Panc1 (cell line): ENCODE data around the gene GRIA2. TPM values are rescaled to one million over a fixed set of nuclear protein-coding genes. Genes with fewer than 3 reads are reported as not detected.

Experiments
- ATAC-seq: fragments of 200-7000 bp; cut with Tn5 transposase; 2 replicates; pipeline ENCODE4 v1.9.1; 2020; ENCODE audit warnings: mild to moderate bottlenecking, moderate library complexity
- BruUV-seq: library from RNA; stranded (reverse); fragments of 400-500 nt; replicated peaks from 2 replicates; lab custom pipeline; 2021; lab: Mats Ljungman, UMichigan
- CTCF ChIA-PET: fragments of 300-600 bp; sonication (Branson Sonifier 250); formaldehyde crosslinking; loops from one replicate; lab custom pipeline; 2022; ENCODE audit warnings: antibody characterized with exemption; lab: Charles Lee
- POLR2A ChIA-PET: fragments of 300-600 bp; sonication (Branson Sonifier 250); formaldehyde crosslinking; loops from one replicate; lab custom pipeline; 2022; ENCODE audit warnings: antibody characterized with exemption; lab: Charles Lee
- DNase-seq: peaks from one replicate; pipeline ENCODE4 v3.0.0-alpha.2; 2010; ENCODE audit warnings: low read depth, low spot score
- H3K27ac ChIP-seq: 2 replicates; pipeline ENCODE4 v1.5.1; 2011; ENCODE audit warnings: mild to moderate bottlenecking, low read length, inconsistent platforms
- H3K27me3 ChIP-seq: fragments of 200-500 bp; sonication (Bioruptor generic); 2 replicates; pipeline ENCODE4 v1.6.0; 2014; ENCODE audit warnings: low read length, inconsistent platforms; ENCODE audit not compliant: control insufficient read depth, insufficient read depth
- H3K36me3 ChIP-seq: fragments of 200-500 bp; sonication (Bioruptor generic); 2 replicates; pipeline ENCODE4 v1.5.1; 2014; ENCODE audit warnings: inconsistent platforms, mild to moderate bottlenecking, low read length, moderate library complexity; ENCODE audit not compliant: control insufficient read depth, insufficient read depth
- H3K4me1 ChIP-seq: 2 replicates; pipeline ENCODE4 v1.5.1; 2011; ENCODE audit warnings: inconsistent platforms, mild to moderate bottlenecking, low read length, moderate library complexity; ENCODE audit not compliant: control insufficient read depth, insufficient read depth
- H3K4me3 ChIP-seq, 2 experiments: 2 replicates each; pipeline ENCODE4 v1.5.1; 2011 to 2012; ENCODE audit warnings: low read depth in 2 of 2, low read length in 2 of 2, mild to moderate bottlenecking in 2 of 2, inconsistent platforms in 1 of 2, moderate library complexity in 1 of 2
- H3K9me3 ChIP-seq: fragments of 200-500 bp; sonication (Bioruptor generic); 2 replicates; pipeline ENCODE4 v1.5.1; 2014; ENCODE audit warnings: low read depth, mild to moderate bottlenecking, inconsistent platforms, low read length, moderate library complexity; ENCODE audit not compliant: control insufficient read depth, insufficient read depth
- POLR2AphosphoS5 ChIP-seq: IDR thresholded peaks from 2 replicates; pipeline ENCODE4 v1.6.1; 2012; ENCODE audit warnings: mild to moderate bottlenecking, low read depth, low read length, moderate library complexity
- REST ChIP-seq, 2 experiments: IDR thresholded peaks; 2 replicates each; pipeline ENCODE4 v1.6.1; 2011 to 2012; ENCODE audit warnings: low read depth in 2 of 2, control low read depth in 1 of 2, low read length in 1 of 2, mild to moderate bottlenecking in 1 of 2, moderate library complexity in 1 of 2; ENCODE audit not compliant: insufficient read depth in 1 of 2
- SIN3A ChIP-seq: IDR thresholded peaks from 2 replicates; pipeline ENCODE4 v1.6.1; 2012; ENCODE audit warnings: low read depth, mild to moderate bottlenecking, low read length, moderate library complexity, borderline replicate concordance; ENCODE audit not compliant: insufficient read depth
- TCF7L2 ChIP-seq: IDR thresholded peaks from 2 replicates; pipeline ENCODE4 v1.6.1; 2011; ENCODE audit warnings: mild to moderate bottlenecking, low read depth, low read length, inconsistent platforms
- in situ Hi-C: cut with HindIII; loops from 2 replicates; pipeline ENCODE4 v1.10.0; 2016; ENCODE audit warnings: low sequenced_read_pairs, low pct_unique_long_range_greater_than_20kb
- intact Hi-C: fragments of 100-400 bp; cut with micrococcal nuclease; formaldehyde crosslinking; loops from one replicate; pipeline ENCODE4 v1.10.0; 2022; ENCODE audit not compliant: unreplicated experiment
- total RNA-seq: library from RNA; stranded (reverse); gene quantifications from one replicate; pipeline ENCODE4 v1.2.1, GENCODE V29; 2021; ENCODE audit not compliant: unreplicated experiment
- TF ChIP-seq, protein P1 (sequence below): fragments of 450-650 bp; IDR thresholded peaks from 2 replicates; pipeline ENCODE4 v1.5.1; 2017; ENCODE audit warnings: mild to moderate bottlenecking

GRIA2 gene
- total RNA-seq, 1 experiment from 2014 or later: not detected

DNA sequence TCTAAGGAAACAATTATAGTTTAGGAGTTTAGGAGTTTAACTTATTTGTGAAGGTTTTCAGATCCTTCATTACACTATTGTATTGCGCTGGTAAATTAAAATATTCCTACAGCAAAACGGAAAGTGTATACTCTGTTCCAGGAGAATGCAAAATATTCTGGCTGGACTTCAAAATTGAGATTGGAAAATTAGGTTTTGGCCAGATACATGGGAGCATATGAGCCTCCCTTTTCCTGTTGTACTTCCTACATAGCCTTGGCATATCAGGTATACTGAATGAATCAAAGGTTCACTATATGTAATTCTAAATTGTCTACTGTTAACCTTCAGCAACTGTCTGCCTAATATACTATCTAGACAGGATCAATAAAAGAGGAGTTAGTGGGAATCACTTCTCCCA, 25.2 kb upstream of the GRIA2 start:
- DNase-seq (no peak), ATAC-seq (no peak)
- POLR2A ChIA-PET: no interaction called here
- no peaks in the 10 kb centered on the region for H3K27me3 ChIP-seq
- no peak overlapping the region for H3K27ac ChIP-seq
- no TSS peak for BruUV-seq
- H3K36me3 ChIP-seq: no peaks in the 10 kb centered on the region
- intact Hi-C loops (no loop called here), in situ Hi-C loops (no loop called here)
- no peaks in the 10 kb centered on the region for H3K4me1 ChIP-seq
- H3K4me3 ChIP-seq: no peak overlapping the region
- TF ChIP-seq TCF7L2: no peak
- no peak for TF ChIP-seq REST (IDR thresholded peaks at IDR 0.05; ENCODE audit: insufficient read depth in 1 of 2, low read depth in 2 of 2, low read length in 1 of 2)
- TF ChIP-seq SIN3A: no peak
- no peak for TF ChIP-seq POLR2AphosphoS5
- TF ChIP-seq, protein P1, sequence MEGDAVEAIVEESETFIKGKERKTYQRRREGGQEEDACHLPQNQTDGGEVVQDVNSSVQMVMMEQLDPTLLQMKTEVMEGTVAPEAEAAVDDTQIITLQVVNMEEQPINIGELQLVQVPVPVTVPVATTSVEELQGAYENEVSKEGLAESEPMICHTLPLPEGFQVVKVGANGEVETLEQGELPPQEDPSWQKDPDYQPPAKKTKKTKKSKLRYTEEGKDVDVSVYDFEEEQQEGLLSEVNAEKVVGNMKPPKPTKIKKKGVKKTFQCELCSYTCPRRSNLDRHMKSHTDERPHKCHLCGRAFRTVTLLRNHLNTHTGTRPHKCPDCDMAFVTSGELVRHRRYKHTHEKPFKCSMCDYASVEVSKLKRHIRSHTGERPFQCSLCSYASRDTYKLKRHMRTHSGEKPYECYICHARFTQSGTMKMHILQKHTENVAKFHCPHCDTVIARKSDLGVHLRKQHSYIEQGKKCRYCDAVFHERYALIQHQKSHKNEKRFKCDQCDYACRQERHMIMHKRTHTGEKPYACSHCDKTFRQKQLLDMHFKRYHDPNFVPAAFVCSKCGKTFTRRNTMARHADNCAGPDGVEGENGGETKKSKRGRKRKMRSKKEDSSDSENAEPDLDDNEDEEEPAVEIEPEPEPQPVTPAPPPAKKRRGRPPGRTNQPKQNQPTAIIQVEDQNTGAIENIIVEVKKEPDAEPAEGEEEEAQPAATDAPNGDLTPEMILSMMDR: no peak
- CTCF ChIA-PET: no interaction called here
- no peaks in the 10 kb centered on the region for H3K9me3 ChIP-seq

DNA sequence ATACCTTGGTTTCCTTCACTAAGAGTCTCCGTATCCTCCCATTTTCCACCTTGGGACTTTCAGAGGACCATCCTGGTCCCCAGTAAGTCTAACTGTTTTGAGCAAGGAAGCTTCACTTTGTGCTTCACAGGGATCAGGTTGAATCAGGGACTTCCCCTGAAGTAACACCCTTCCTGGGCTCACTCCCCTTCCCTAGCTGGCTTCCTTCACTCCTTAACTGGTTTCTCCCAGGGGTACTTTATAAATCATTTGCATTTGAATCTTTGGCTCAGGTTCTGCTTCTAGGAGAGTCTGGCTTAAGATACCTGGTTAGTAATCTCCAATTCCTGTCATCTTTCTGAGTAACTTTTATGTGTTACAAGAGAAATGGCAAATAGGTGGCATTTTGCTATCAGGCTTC, 24.5 kb upstream of the GRIA2 start:
- Histone ChIP-seq H3K4me3 (no peak overlapping the region), H3K27me3 (no peaks in the 10 kb centered on the region), H3K4me1 (no peaks in the 10 kb centered on the region), H3K36me3 (no peaks in the 10 kb centered on the region), H3K9me3 (no peaks in the 10 kb centered on the region), H3K27ac (no peak overlapping the region)
- BruUV-seq: no TSS peak
- no peak for ATAC-seq
- in situ Hi-C loops: no loop called here
- intact Hi-C loops: no loop called here
- DNase-seq: no peak
- ChIA-PET POLR2A (no interaction called here), CTCF (no interaction called here)
- TF ChIP-seq REST (IDR thresholded peaks at IDR 0.05; ENCODE audit: insufficient read depth in 1 of 2, low read depth in 2 of 2, low read length in 1 of 2) (no peak), TCF7L2 (no peak), SIN3A (no peak), POLR2AphosphoS5 (no peak)
- TF ChIP-seq, protein P1: no peak
